Measurements from ENCODE around the gene PROKR2. TPM values are rescaled to one million over a fixed set of nuclear protein-coding genes. Genes with fewer than 3 reads are reported as not detected.

The PROKR2 gene
- total and polyA plus RNA-seq, 2 of the 13 experiments (the other 11 are each of a cell fraction or from before 2014, with no cell fraction given) = not detected

GRCh38 chr20:5353624-5354496 is 37.1 kb upstream of the PROKR2 start (continued):
- TF ChIP-seq MTA3 (CRISPR knock-in tag; IDR thresholded peaks at IDR 0.05) = no peak
- no peak for TF ChIP-seq MIER3 (CRISPR knock-in tag; IDR thresholded peaks at IDR 0.05; ENCODE audit: borderline replicate concordance)
- no peak for TF ChIP-seq ZNF740 (CRISPR knock-in tag; IDR thresholded peaks at IDR 0.05)
- no peak for TF ChIP-seq TIGD3 (CRISPR knock-in tag; IDR thresholded peaks at IDR 0.05; ENCODE audit: borderline replicate concordance)

- Histone ChIP-seq H3K4me1 (ENCODE audit: insufficient read depth, low read length) (no peaks in the 10 kb centered on the region), H3K4me3 (replicated peaks in 1 of 3; ENCODE audit: insufficient read depth in 1 of 3, low read depth in 2 of 3, low read length in 3 of 3) (no peak overlapping the region), H3K9me3 (ENCODE audit: low read length) (no peaks in the 10 kb centered on the region), H3K27me3 (ENCODE audit: control insufficient read depth in 1 of 2, insufficient read depth in 2 of 2, low read length in 2 of 2) (peaks cover 0 to 30% of the 10 kb centered on the region in 2 experiments; a peak in 2 of 5 replicates), H3K27ac (ENCODE audit: extremely low read length, insufficient read depth, low read length) (no peak overlapping the region), H3K36me3 (replicated peaks in 1 of 2; ENCODE audit: control insufficient read depth in 1 of 2, insufficient read depth in 2 of 2, low read length in 2 of 2) (no peaks in the 10 kb centered on the region), H3K9ac (ENCODE audit: insufficient read depth, low read depth, low read length) (no peak overlapping the region), H2AFZ (ENCODE audit: low read length) (no peak overlapping the region), H3K79me2 (ENCODE audit: insufficient read depth, low read length) (no peaks in the 10 kb centered on the region), H4K20me1 (ENCODE audit: insufficient read depth, low read length) (no peaks in the 10 kb centered on the region), H3K4me2 (ENCODE audit: low read depth, low read length) (no peak overlapping the region)
- intact Hi-C loops (cut with micrococcal nuclease; ENCODE audit: unreplicated experiment) = no loop called here
- FAIRE-seq (no peak), ATAC-seq (no peak), DNase-seq (ENCODE audit: low spot score) (no peak)
- in situ Hi-C loops (cut with HindIII; ENCODE audit: extremely low pct_ligation_motif_present, low pct_unique_long_range_greater_than_20kb) = no loop called here
- 46% methylated on average over 4 of the region's 4 CpGs for WGBS (ENCODE audit: low lambda C conversion rate)
- POLR2A ChIA-PET = no interaction called here
- CTCF ChIA-PET (ENCODE audit: low intra/inter-chr PET ratio, low total read pairs) = no interaction called here
- no TSS peak for BruUV-seq (replicated peaks)
- no peak for TF ChIP-seq FOXO4 (CRISPR knock-in tag; conservative IDR thresholded peaks at IDR 0.05)
- TF ChIP-seq TFDP1 (CRISPR knock-in tag; IDR thresholded peaks at IDR 0.05; ENCODE audit: borderline replicate concordance) = no peak
- no peak for TF ChIP-seq HOXA9 (CRISPR knock-in tag; IDR thresholded peaks at IDR 0.05; ENCODE audit: borderline replicate concordance)
- TF ChIP-seq THAP9 (CRISPR knock-in tag; IDR thresholded peaks at IDR 0.05; ENCODE audit: borderline replicate concordance) = no peak
- TF ChIP-seq EHMT2 (IDR thresholded peaks at IDR 0.05; ENCODE audit: borderline replicate concordance, low read depth, low read length) = no peak
- no peak for TF ChIP-seq DBP (CRISPR knock-in tag; IDR thresholded peaks at IDR 0.05; ENCODE audit: not compliant biosample characterization)
- TF ChIP-seq PAWR (CRISPR knock-in tag; IDR thresholded peaks at IDR 0.05; ENCODE audit: borderline replicate concordance) = no peak
- no peak for TF ChIP-seq MZF1 (CRISPR knock-in tag; IDR thresholded peaks at IDR 0.05; ENCODE audit: borderline replicate concordance)
- TF ChIP-seq ZNF562 (CRISPR knock-in tag; IDR thresholded peaks at IDR 0.05; ENCODE audit: borderline replicate concordance) = no peak
These were observed 32.7 kb upstream of the PROKR2 start for GRCh38 chr20:5349448-5349847.
